ENCODE data around the gene PHLDA2. TPM values are rescaled to one million over a fixed set of nuclear protein-coding genes. Genes with fewer than 3 reads are reported as not detected.
A peak's percentile ranks its signal among the peaks of the same experiment; 100 is the strongest.

The PHLDA2 gene
- total and polyA plus RNA-seq, 9 of the 15 experiments (the other 6 are each of a cell fraction or from before 2014, with no cell fraction given), result 0.43 to 42.4 (median 4.7) TPM

DNA sequence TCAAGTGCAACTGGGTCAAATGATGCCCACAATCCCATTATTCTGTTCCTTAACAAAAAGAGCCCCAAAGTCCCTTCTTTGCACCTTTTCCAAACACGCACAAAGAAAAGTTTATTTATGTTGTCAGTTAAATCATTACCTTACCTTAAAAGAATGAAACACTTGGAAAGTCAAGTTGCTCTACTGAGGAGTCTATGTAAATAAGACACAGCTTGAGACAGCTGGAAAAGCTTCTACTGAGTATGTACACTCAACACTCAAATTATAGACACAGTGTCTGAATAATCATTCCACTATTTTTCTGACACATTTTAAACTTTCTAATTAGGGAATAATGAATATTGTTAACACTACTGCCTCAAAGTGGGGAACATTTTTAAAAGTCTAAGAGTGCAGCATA lies 21.6 kb upstream of the PHLDA2 start (continued):
- TF ChIP-seq NR2C2 (CRISPR knock-in tag; IDR thresholded peaks at IDR 0.05), result no peak
- TF ChIP-seq NR2C2 (tag; IDR thresholded peaks at IDR 0.05), result no peak
- no peak for TF ChIP-seq HIVEP1 (CRISPR knock-in tag; IDR thresholded peaks at IDR 0.05)

DNA sequence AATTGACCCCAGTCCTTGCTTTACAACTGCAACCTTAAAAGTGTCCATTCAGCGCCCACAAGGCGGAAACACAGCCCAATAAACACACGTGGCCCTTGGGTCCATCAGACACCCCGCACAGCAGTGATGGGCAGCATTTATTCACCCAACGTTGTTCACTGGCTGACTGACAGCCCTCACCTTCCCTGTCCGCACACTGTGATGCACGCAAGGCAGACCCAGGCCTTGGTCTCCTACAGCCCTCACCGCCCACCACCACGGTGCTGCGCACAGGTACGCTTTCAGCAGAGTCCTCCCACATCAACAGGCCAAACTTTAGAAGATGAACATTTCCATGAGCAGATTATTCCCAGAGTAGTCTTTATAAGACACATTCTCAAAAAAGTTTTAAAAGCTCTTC lies 20.7 kb upstream of the PHLDA2 start:
- Histone ChIP-seq H3K4me1 (replicated peaks in 1 of 2; ENCODE audit: control insufficient read depth in 2 of 2, insufficient read depth in 2 of 2, low read length in 2 of 2) (peaks cover 3 to 9% of the 10 kb centered on the region in 2 experiments; a peak in 2 of 5 replicates), H3K79me2 (ENCODE audit: control insufficient read depth, insufficient read depth, low read length) (peaks cover 6% of the 10 kb centered on the region; the same call in 2 of the 3 replicates), H3K9ac (ENCODE audit: insufficient read depth in 1 of 2, low read depth in 2 of 2, low read length in 2 of 2) (no peak overlapping the region), H3K27me3 (ENCODE audit: control insufficient read depth in 2 of 2, insufficient read depth in 2 of 2, low read length in 2 of 2) (no peaks in the 10 kb centered on the region), H3K27ac (ENCODE audit: extremely low read depth, low read depth, low read length) (no peak overlapping the region), H3K9me3 (replicated peaks; ENCODE audit: control insufficient read depth, insufficient read depth, low read depth, low read length) (no peaks in the 10 kb centered on the region), H3K9me1 (ENCODE audit: control insufficient read depth, insufficient read depth, low read length) (peaks cover 3% of the 10 kb centered on the region), H4K20me1 (replicated peaks; ENCODE audit: control insufficient read depth, insufficient read depth, low read length) (peaks cover 6% of the 10 kb centered on the region; the same call in 1 of the 2 replicates), H3K36me3 (ENCODE audit: control insufficient read depth, insufficient read depth, low read length) (peaks cover 99% of the 10 kb centered on the region), H3K4me2 (ENCODE audit: insufficient read depth, low read length) (no peak overlapping the region), H3K4me3 (no peak overlapping the region), H2AFZ (ENCODE audit: low read depth, low read length) (no peak overlapping the region)
- ATAC-seq (no peak), FAIRE-seq (no peak), DNase-seq (ENCODE audit: extremely low read depth in 1 of 4, low spot score in 3 of 4) (no peak)
- in situ Hi-C loops (cut with MboI) (no loop called here), intact Hi-C loops (cut with micrococcal nuclease) (no loop called here)
- no TSS peak for BruUV-seq (replicated peaks)
- ChIA-PET CTCF (ENCODE audit: low intra/inter-chr PET ratio) (no interaction called here), POLR2A (interaction anchor here (0.6 kb wide), 1 partner anchor 62 kb away, joined by 3 read pairs; no protein-coding TSS in a partner anchor)
- TF ChIP-seq ESRRA (IDR thresholded peaks at IDR 0.05; ENCODE audit: borderline replicate concordance, low read depth) (no peak), POLR2G (IDR thresholded peaks at IDR 0.05; ENCODE audit: low read depth, low read length) (peak; percentile 29; the same call in 1 of the 2 replicates), RBM22 (IDR thresholded peaks at IDR 0.05; ENCODE audit: low read depth, low read length, poor library complexity, severe bottlenecking) (peak; percentile 27)
- WGBS (ENCODE audit: insufficient coverage, low coverage, missing lambda C conversion rate), result 94% methylated on average over 10 of the region's 11 CpGs

Data from K562 (cell line).